Smooth muscle cell of bladder (primary cell): ENCODE data around the gene HYAL2. TPM values are rescaled to one million over a fixed set of nuclear protein-coding genes. Genes with fewer than 3 reads are reported as not detected.

Experiments
- total RNA-seq: library from RNA; depleted of rRNA; stranded (reverse); fragments of >200 nt; gene quantifications from 2 replicates; pipeline ENCODE4 v1.2.3, GENCODE V29; 2014

The HYAL2 gene
- 49.8 and 80.7 TPM in 2 replicates for total RNA-seq

GRCh38 chr3:50322386-50323091 lies at the start of gene HYAL2:
TSS of gene HYAL2 (minus strand) at chr3:50322745. CDS start at chr3:50320489, 2,256 bp downstream.

GRCh38 chr3:50358911-50359759 lies 36.6 kb upstream of the HYAL2 start, which contains the start of gene TMEM115:
TSS of gene TMEM115 (minus strand) at chr3:50359521. CDS start at chr3:50359063, 458 bp downstream.

GRCh38 chr3:50350527-50351322 lies 28.2 kb upstream of the HYAL2 start, which contains the start of the genes CYB561D2 and NPRL2:
TSS of gene CYB561D2 (plus strand) at chr3:50350862. CDS start at chr3:50351434, 572 bp downstream.
TSS of gene NPRL2 (minus strand) at chr3:50350775. CDS start at chr3:50350652, 123 bp downstream.

GRCh38 chr3:50345586-50346234 lies 23.2 kb upstream of the HYAL2 start, which contains the start of gene ZMYND10:
TSS of gene ZMYND10 (minus strand) at chr3:50345732. CDS start at chr3:50345579, 153 bp downstream.

GRCh38 chr3:50340448-50341329 lies 18.1 kb upstream of the HYAL2 start, which contains the start of gene RASSF1:
TSS of gene RASSF1 (minus strand) at chr3:50340836. CDS start at chr3:50340805, 31 bp downstream.

GRCh38 chr3:50327943-50328691 lies 5.6 kb upstream of the HYAL2 start, which contains the start of gene TUSC2:
TSS of gene TUSC2 (minus strand) at chr3:50328223. CDS start at chr3:50328099, 124 bp downstream.

GRCh38 chr3:50303013-50303815 lies 19.3 kb downstream of the HYAL2 start, which contains the start of gene HYAL1:
TSS of gene HYAL1 (minus strand) at chr3:50303574. CDS start at chr3:50302956, 618 bp downstream.

GRCh38 chr3:50298836-50299637 lies 23.5 kb downstream of the HYAL2 start, which contains the start of the genes HYAL3 and NAA80:
TSS of gene HYAL3 (minus strand) at chr3:50299405. CDS start at chr3:50295602, 3,803 bp downstream.
TSS of gene NAA80 (minus strand) at chr3:50299405. CDS start at chr3:50297463, 1,942 bp downstream.

GRCh38 chr3:50292159-50293078 lies 30.1 kb downstream of the HYAL2 start, which contains the start of gene IFRD2:
TSS of gene IFRD2 (minus strand) at chr3:50292429. CDS start at chr3:50292274, 155 bp downstream.

GRCh38 chr3:50278880-50279224 lies 43.7 kb downstream of the HYAL2 start, which contains the start of gene LSMEM2:
TSS of gene LSMEM2 (plus strand) at chr3:50279087. CDS start at chr3:50279114, 27 bp downstream.

GRCh38 chr3:50268703-50269451 lies 53.7 kb downstream of the HYAL2 start, which contains the start of gene SEMA3B:
TSS of gene SEMA3B (plus strand) at chr3:50269147. CDS start at chr3:50269241, 94 bp downstream.

